SK-N-SH (cell line): Measurements from ENCODE around the gene TMTC2. TPM values are rescaled to one million over a fixed set of nuclear protein-coding genes. Genes with fewer than 3 reads are reported as not detected.

Source experiments
- CTCF ChIA-PET: fragments of 300-600, 350-600 bp; formaldehyde crosslinking; extraction: SDS; loops from one replicate; lab custom pipeline; 2021; lab: Yijun Ruan, JAX
- POLR2A ChIA-PET: fragments of 350-600 bp; sonication (Branson Sonifier 250); formaldehyde crosslinking; extraction: SDS; loops from one replicate; lab custom pipeline; 2020; ENCODE audit warnings: antibody characterized with exemption, inconsistent platforms; lab: Yijun Ruan, JAX
- DNase-seq: peaks from one replicate; pipeline ENCODE4 v3.0.0; 2012
- H2AFZ ChIP-seq: fragments of 200-600 bp; sonication (generic); 2 replicates; pipeline ENCODE4 v1.8.1; 2016; ENCODE audit warnings: antibody characterized with exemption, mild to moderate bottlenecking, low read depth
- H3F3A ChIP-seq: fragments of 200-600 bp; sonication (generic); replicated peaks from 2 replicates; pipeline ENCODE3; 2016; ENCODE audit warnings: antibody characterized with exemption, mild to moderate bottlenecking; ENCODE audit not compliant: insufficient read depth
- H3K27ac ChIP-seq, 2 experiments: fragments of 200-500 bp in 1 of 2; fragments of 200-600 bp in 1 of 2; sonication (Bioruptor generic) in 1 of 2; sonication (generic), shearing (Covaris generic) in 1 of 2; 2 replicates each; pipeline versions ENCODE4 v1.5.1 to v1.6.1; 2014 to 2016; ENCODE audit warnings: low read depth in 2 of 2, inconsistent platforms in 1 of 2, low read length in 1 of 2, mild to moderate bottlenecking in 1 of 2, mixed read lengths in 1 of 2
- H3K27me3 ChIP-seq: fragments of 200-600 bp; sonication (generic), shearing (Covaris generic); 2 replicates; pipeline ENCODE4 v1.6.1; 2016; ENCODE audit warnings: mixed run types; ENCODE audit not compliant: insufficient read depth
- H3K36me3 ChIP-seq, 2 experiments: fragments of 200-500 bp in 1 of 2; fragments of 200-600 bp in 1 of 2; sonication (Bioruptor generic) in 1 of 2; sonication (generic) in 1 of 2; replicated peaks in 1 of 2; 2 replicates each; pipeline versions ENCODE3 to v1.5.1; 2014 to 2016; ENCODE audit warnings: low read length in 1 of 2, mild to moderate bottlenecking in 1 of 2; ENCODE audit not compliant: insufficient read depth in 2 of 2, control insufficient read depth in 1 of 2
- H3K4me1 ChIP-seq, 2 experiments: fragments of 200-500 bp in 1 of 2; fragments of 200-600 bp in 1 of 2; sonication (Bioruptor generic) in 1 of 2; sonication (generic), shearing (Covaris generic) in 1 of 2; 2 replicates each; pipeline versions ENCODE4 v1.5.1 to v1.6.1; 2014 to 2016; ENCODE audit warnings: low read depth in 1 of 2, low read length in 1 of 2, mixed run types in 1 of 2; ENCODE audit not compliant: insufficient read depth in 2 of 2, control insufficient read depth in 1 of 2
- H3K4me2 ChIP-seq: fragments of 200-600 bp; sonication (generic), shearing (Covaris generic); 2 replicates; pipeline ENCODE4 v1.6.1; 2017; ENCODE audit warnings: mixed run types
- H3K4me3 ChIP-seq, 2 experiments: fragments of 200-500 bp in 1 of 2; fragments of 200-600 bp in 1 of 2; sonication (Bioruptor generic) in 1 of 2; sonication (generic), shearing (Covaris generic) in 1 of 2; 2 replicates each; pipeline versions ENCODE4 v1.5.1 to v1.8.1; 2014 to 2016; ENCODE audit warnings: low read depth in 2 of 2, inconsistent platforms in 1 of 2, low read length in 1 of 2, mild to moderate bottlenecking in 1 of 2, mixed read lengths in 1 of 2, moderate library complexity in 1 of 2
- H3K79me2 ChIP-seq: fragments of 200-600 bp; sonication (generic); 2 replicates; pipeline ENCODE4 v1.8.1; 2017; ENCODE audit warnings: mild to moderate bottlenecking; ENCODE audit not compliant: insufficient read depth
- H3K9ac ChIP-seq: fragments of 200-600 bp; sonication (generic); 2 replicates; pipeline ENCODE4 v1.6.1; 2017; ENCODE audit warnings: mixed run types
- H3K9me2 ChIP-seq: fragments of 200-600 bp; sonication (generic); 2 replicates; pipeline ENCODE4 v1.6.1; 2017; ENCODE audit warnings: mixed run types
- H3K9me3 ChIP-seq: fragments of 200-600 bp; sonication (generic); 2 replicates; pipeline ENCODE4 v1.6.1; 2017; ENCODE audit warnings: mixed run types, mild to moderate bottlenecking, moderate library complexity
- H4K20me1 ChIP-seq: fragments of 200-600 bp; sonication (generic); 2 replicates; pipeline ENCODE4 v1.6.1; 2017; ENCODE audit warnings: mild to moderate bottlenecking, mixed run types; ENCODE audit not compliant: insufficient read depth
- EP300 ChIP-seq, 2 experiments: IDR thresholded peaks; 2 replicates each; pipeline versions ENCODE4 v1.4.0 to v1.6.1; 2012; ENCODE audit warnings: borderline replicate concordance in 1 of 2, low read depth in 1 of 2, low read length in 1 of 2
- FOXM1 ChIP-seq: IDR thresholded peaks from 2 replicates; pipeline ENCODE4 v1.4.0; 2012; ENCODE audit warnings: low read depth, mild to moderate bottlenecking
- GABPA ChIP-seq: IDR thresholded peaks from 2 replicates; pipeline ENCODE4 v1.4.0; 2012; ENCODE audit warnings: low read depth, mild to moderate bottlenecking
- MXI1 ChIP-seq: IDR thresholded peaks from 2 replicates; pipeline ENCODE4 v1.6.1; 2012; ENCODE audit warnings: mild to moderate bottlenecking, low read depth, low read length, improper control_type of control experiment
- NFIC ChIP-seq: IDR thresholded peaks from 2 replicates; pipeline ENCODE4 v1.4.0; 2012; ENCODE audit warnings: borderline replicate concordance
- NRF1 ChIP-seq: IDR thresholded peaks from 2 replicates; pipeline ENCODE4 v1.6.1; 2012; ENCODE audit warnings: low read depth, mild to moderate bottlenecking, low read length
- POLR2AphosphoS5 ChIP-seq: IDR thresholded peaks from 2 replicates; pipeline ENCODE4 v1.6.1; 2012; ENCODE audit warnings: low read depth, low read length
- RAD21 ChIP-seq: IDR thresholded peaks from 2 replicates; pipeline ENCODE4 v1.6.1; 2012; ENCODE audit warnings: mild to moderate bottlenecking, low read length
- RCOR1 ChIP-seq: fragments of 150-350 bp; IDR thresholded peaks from 2 replicates; pipeline ENCODE4 v1.6.1; 2017; ENCODE audit warnings: antibody characterized with exemption, low read length
- RFX5 ChIP-seq: IDR thresholded peaks from 2 replicates; pipeline ENCODE4 v1.6.1; 2012; ENCODE audit warnings: mild to moderate bottlenecking, improper control_type of control experiment, low read length
- RXRA ChIP-seq: IDR thresholded peaks from 2 replicates; pipeline ENCODE4 v1.4.0; 2012; ENCODE audit warnings: low read depth, mild to moderate bottlenecking, borderline replicate concordance
- SIN3A ChIP-seq: IDR thresholded peaks from 2 replicates; pipeline ENCODE4 v1.6.1; 2012; ENCODE audit warnings: low read depth, mild to moderate bottlenecking, low read length, moderate library complexity, borderline replicate concordance
- TAF1 ChIP-seq: IDR thresholded peaks from 2 replicates; pipeline ENCODE4 v1.6.1; 2012; ENCODE audit warnings: low read depth, mild to moderate bottlenecking, low read length, moderate library complexity, borderline replicate concordance
- ZBTB33 ChIP-seq: IDR thresholded peaks from 2 replicates; pipeline ENCODE4 v1.4.0; 2012; ENCODE audit warnings: low read depth, borderline replicate concordance
- WGBS: methylation state at CpG from one replicate; pipeline ENCODE4 v1.1.6; 2017; ENCODE audit warnings: low lambda C conversion rate; 5-methylcytosine and 5-hydroxymethylcytosine counted together
- polyA plus RNA-seq, 3 experiments: library from polyadenylated mRNA; depleted of rRNA; stranded (reverse); fragments of >200 nt; gene quantifications; 2 replicates each; pipeline ENCODE4 v1.2.3, GENCODE V29; 2012
- TF ChIP-seq, protein P1 (sequence below): IDR thresholded peaks from 2 replicates; pipeline ENCODE4 v1.6.1; 2012; ENCODE audit warnings: mild to moderate bottlenecking, low read depth, low read length, moderate library complexity
- TF ChIP-seq, protein P2 (sequence below): IDR thresholded peaks from 2 replicates; pipeline ENCODE4 v1.4.0; 2012; ENCODE audit warnings: low read depth

TMTC2 gene
- 4.1 and 6.0 TPM in 2 replicates for polyA plus RNA-seq (2012; rRNA removed)
- polyA plus RNA-seq (2012; cell fraction: cytosol; rRNA removed), result 5.4 TPM in 2 replicates
- polyA plus RNA-seq (2012; cell fraction: nucleus; rRNA removed), result 11.8 and 12.4 TPM in 2 replicates

DNA sequence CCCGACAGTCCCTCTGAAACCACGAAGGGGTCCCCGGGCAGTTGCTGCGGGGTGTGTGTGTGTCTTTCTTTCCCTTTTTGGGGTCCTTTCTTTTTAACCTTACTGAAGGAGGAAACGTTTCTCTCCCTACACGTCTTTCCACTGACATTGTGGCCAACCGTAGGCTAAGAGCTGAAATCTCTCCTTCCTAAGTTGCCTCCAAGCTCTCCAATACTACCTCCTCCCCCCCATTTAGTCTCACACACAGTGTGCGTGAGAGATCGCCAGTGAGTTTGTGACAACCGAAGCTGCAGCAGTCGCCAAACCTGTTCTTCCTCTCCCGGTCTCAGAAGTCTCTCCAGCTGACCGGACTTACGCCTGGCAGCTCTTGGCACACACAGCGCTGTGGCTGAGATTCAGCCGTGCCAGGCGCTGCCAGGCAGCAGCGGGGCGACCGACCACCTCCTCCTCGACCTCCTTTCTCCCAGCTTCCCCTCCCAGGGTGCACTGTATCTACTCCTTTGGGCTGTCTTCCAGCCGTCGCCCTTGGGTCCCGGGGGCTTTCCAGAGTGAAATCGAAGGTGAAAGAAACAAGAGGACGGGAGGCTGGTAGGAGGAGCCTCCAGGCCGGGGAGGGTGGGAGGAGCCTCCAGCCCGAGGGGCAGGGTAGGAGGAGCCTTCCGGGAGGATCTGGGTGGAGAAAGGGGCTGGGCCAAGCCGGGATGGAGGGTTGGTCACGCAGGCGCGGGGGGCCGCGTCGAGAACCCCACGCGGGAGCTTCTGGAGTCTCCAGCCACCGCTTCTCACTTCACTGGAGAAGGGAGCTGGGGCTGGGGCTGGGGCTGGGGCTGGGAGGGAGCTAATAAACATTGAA is at the start of gene TMTC2:
Gene TMTC2 (plus strand): TSS at position 739 of the 853 bp plus-strand sequence.
- Histone ChIP-seq H4K20me1 (no peaks in the 10 kb centered on the region), H3K4me2 (peak within 1 kb of the TSS; percentile 82), H3F3A (no peaks in the 10 kb centered on the region), H3K79me2 (no peaks in the 10 kb centered on the region), H3K9me2 (no peaks in the 10 kb centered on the region), H3K4me1 (peaks cover 0 to 17% of the 10 kb centered on the region in 2 experiments; a peak in 2 of 4 replicates), H3K36me3 (peaks cover 4 to 5% of the 10 kb centered on the region in 2 experiments), H2AFZ (peak within 1 kb of the TSS; percentile 95), H3K4me3 (peak within 1 kb of the TSS; percentile 81 to 96), H3K9me3 (no peaks in the 10 kb centered on the region), H3K27ac (peak within 1 kb of the TSS; percentile 68 to 91), H3K9ac (peak within 1 kb of the TSS; percentile 66), H3K27me3 (no peaks in the 10 kb centered on the region)
- peak; percentile 95 for DNase-seq
- under 1% methylated on average over 29 of the region's 39 CpGs for WGBS
- CTCF ChIA-PET, result interaction anchor here (0.5 to 3.8 kb wide), 66 partner anchors 9 to 1917 kb away, joined by 3 to 39 read pairs (median 4); no protein-coding TSS in a partner anchor
- TF ChIP-seq EP300 (IDR thresholded peaks at IDR 0.05; ENCODE audit: borderline replicate concordance in 1 of 2, low read depth in 1 of 2, low read length in 1 of 2) (no peak), FOXM1 (no peak), POLR2AphosphoS5 (peak; percentile 74), SIN3A (no peak), NFIC (0 out of 2 replicates have a peak, but pooled peaks have one; percentile 9), TAF1 (peak; percentile 59; the same call in 1 of the 2 replicates), RFX5 (0 out of 2 replicates have a peak, but pooled peaks have one; percentile 32), NRF1 (peak; percentile 74), RCOR1 (no peak), MXI1 (peak; percentile 49)
- POLR2A ChIA-PET, result interaction anchor here (0.9 kb wide), 1 partner anchor 197 kb away, joined by 3 read pairs; no protein-coding TSS in a partner anchor

DNA sequence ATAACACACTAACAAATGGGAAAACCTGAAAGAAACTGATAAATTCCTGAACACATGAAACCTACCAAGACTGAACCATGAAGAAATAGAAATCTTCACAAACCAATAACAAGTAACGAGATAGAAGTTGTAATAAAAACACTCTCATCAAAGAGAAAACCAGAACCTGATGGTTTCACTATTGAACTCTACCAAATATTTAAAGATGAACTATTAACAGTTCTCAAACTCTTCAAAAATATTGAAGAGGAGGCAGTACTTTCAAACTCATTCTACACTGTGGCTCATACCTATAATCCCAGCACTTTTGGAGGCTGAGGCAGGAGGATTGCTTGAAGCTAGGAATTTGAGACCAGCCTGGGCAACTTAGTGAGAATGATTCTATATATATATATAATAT is 48.4 kb upstream of the TMTC2 start:
- no peaks in the 10 kb centered on the region for H3K9me2 ChIP-seq
- no peaks in the 10 kb centered on the region for H3K9me3 ChIP-seq
- no peaks in the 10 kb centered on the region for H3K79me2 ChIP-seq
- no peaks in the 10 kb centered on the region for H3K27me3 ChIP-seq
- no peaks in the 10 kb centered on the region for H4K20me1 ChIP-seq
- no peak overlapping the region for H3K9ac ChIP-seq
- H3F3A ChIP-seq, result no peaks in the 10 kb centered on the region
- H3K27ac ChIP-seq, result no peak overlapping the region
- H3K36me3 ChIP-seq, result no peaks in the 10 kb centered on the region
- 94% methylated on average over 1 of the region's 1 CpG for WGBS
- H3K4me2 ChIP-seq, result no peak overlapping the region
- no peak for DNase-seq
- H2AFZ ChIP-seq, result no peak overlapping the region
- no peaks in the 10 kb centered on the region for H3K4me1 ChIP-seq
- ChIA-PET CTCF (no interaction called here), POLR2A (no interaction called here)
- TF ChIP-seq RXRA (no peak), RFX5 (no peak), GABPA (no peak), ZBTB33 (no peak), RAD21 (no peak), MXI1 (no peak)
- TF ChIP-seq, protein P1, sequence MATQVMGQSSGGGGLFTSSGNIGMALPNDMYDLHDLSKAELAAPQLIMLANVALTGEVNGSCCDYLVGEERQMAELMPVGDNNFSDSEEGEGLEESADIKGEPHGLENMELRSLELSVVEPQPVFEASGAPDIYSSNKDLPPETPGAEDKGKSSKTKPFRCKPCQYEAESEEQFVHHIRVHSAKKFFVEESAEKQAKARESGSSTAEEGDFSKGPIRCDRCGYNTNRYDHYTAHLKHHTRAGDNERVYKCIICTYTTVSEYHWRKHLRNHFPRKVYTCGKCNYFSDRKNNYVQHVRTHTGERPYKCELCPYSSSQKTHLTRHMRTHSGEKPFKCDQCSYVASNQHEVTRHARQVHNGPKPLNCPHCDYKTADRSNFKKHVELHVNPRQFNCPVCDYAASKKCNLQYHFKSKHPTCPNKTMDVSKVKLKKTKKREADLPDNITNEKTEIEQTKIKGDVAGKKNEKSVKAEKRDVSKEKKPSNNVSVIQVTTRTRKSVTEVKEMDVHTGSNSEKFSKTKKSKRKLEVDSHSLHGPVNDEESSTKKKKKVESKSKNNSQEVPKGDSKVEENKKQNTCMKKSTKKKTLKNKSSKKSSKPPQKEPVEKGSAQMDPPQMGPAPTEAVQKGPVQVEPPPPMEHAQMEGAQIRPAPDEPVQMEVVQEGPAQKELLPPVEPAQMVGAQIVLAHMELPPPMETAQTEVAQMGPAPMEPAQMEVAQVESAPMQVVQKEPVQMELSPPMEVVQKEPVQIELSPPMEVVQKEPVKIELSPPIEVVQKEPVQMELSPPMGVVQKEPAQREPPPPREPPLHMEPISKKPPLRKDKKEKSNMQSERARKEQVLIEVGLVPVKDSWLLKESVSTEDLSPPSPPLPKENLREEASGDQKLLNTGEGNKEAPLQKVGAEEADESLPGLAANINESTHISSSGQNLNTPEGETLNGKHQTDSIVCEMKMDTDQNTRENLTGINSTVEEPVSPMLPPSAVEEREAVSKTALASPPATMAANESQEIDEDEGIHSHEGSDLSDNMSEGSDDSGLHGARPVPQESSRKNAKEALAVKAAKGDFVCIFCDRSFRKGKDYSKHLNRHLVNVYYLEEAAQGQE, result no peak
- TF ChIP-seq, protein P2, sequence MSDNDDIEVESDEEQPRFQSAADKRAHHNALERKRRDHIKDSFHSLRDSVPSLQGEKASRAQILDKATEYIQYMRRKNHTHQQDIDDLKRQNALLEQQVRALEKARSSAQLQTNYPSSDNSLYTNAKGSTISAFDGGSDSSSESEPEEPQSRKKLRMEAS, result no peak
- H3K4me3 ChIP-seq, result no peak overlapping the region
